Eye (tissue), 1 donor: ENCODE data around the gene CCL22.
"Not testable (repeated sequence)": the region's sequence is repeated elsewhere in the genome, so short reads cannot be mapped to it uniquely, and the experiment has no call there.

Source experiments
- DNase-seq: peaks from one replicate; pipeline ENCODE4 v3.0.0-alpha.2; 2015

The CCL22 gene

DNA sequence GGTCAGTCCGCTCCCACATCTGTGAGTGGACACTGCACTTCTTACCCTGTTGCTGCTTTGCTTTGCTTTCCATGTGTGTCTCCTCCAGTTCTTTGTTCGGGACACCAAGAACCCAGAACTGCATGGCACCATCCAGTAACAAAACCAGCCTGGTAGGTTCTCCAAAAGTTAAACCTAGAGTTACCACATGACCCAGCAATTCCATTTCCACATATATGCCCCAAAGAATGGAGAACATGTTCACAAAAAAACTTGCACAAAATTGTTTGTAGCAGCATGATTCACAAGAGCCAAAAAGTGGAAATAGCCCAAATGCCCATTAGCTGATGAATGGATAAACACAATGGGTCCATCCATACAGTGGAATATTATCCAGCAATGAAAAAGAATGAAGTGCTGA lies 10.3 kb upstream of the CCL22 start:
- DNase-seq: no peak

GRCh38 chr16:57349212-57350031 lies 9.2 kb upstream of the CCL22 start:
- DNase-seq: no peak

GRCh38 chr16:57352636-57353047 lies 5.9 kb upstream of the CCL22 start:
- no peak for DNase-seq

DNA sequence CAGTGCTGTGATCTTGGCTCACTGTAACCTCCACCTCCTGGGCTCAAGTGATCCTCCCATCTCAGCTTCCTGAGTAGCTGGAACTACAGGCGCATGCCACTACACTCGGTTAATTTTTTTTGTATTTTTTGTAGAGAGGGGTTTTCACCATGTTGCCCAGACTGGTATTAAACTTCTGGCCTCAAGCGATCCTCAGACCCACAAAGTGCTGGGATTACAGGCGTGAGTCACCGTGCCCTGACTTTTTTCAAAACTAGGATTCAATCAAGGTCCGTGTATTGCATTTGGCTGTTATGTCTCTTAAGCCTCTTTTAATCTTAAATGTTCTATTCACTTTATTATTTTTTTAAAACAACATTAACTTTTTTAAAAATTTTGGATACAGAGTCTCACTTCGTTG lies 4.3 kb upstream of the CCL22 start:
- no peak for DNase-seq

- no peak for DNase-seq
Measured at GRCh38 chr16:57355898-57356414, 2.6 kb upstream of the CCL22 start.

GRCh38 chr16:57356547-57356946 lies 2.0 kb upstream of the CCL22 start:
- DNase-seq: no peak

DNA sequence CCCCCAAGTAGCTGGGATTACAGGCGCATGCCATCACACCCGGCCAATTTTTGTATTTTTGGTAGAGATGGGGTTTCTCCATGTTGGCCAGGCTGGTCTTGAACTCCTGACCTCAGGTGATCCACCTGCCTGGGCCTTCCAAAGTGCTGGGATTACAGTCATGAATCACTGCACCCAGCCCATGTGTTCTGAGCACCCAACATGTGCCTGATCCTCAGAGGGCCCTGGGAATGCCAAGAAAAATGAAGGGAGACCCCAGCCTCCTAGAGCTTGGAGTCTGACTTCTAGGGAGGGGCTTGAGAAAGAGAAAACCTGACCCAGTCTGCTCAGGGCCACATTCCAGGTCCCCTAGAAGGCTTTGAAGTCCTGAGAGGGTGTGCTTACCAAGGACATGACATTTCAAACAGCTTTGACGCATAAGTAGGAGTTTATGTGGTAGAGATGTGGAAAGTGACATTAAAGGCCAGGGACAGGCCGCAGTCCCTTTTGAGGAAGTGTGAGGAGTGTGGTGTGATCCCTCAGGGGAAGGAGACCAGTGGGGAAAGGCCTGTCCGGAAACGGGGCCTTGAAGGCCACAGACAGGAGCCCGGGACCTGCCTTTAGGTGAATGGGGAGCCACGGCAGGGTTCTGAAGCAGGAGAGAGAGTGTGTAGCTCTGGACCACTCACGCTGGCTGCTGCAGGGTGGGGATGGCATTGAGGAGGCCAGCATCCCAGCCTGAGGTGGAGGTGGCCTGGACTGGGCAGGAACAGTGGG lies 1.1 kb upstream of the CCL22 start:
- no peak for DNase-seq

DNA sequence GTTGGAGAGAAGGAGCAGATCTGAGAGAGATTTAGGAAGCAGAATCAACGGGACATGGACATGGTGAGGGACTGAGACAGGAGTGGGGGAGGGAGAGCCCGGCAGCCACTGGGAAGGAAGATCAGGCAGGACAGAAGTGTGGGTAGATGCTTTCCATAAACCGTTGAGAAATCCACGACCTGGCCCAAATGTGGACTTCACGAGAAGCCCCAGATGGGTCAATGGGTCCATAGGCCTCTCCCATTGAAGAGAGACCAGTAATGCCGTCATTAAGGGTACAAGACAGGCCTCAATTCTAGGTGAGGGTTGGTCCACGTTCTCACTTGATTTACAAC lies 530 bp upstream of the CCL22 start:
- DNase-seq: no peak

GRCh38 chr16:57360321-57360935 lies 1.8 kb downstream of the CCL22 start:
- no peak for DNase-seq

DNA sequence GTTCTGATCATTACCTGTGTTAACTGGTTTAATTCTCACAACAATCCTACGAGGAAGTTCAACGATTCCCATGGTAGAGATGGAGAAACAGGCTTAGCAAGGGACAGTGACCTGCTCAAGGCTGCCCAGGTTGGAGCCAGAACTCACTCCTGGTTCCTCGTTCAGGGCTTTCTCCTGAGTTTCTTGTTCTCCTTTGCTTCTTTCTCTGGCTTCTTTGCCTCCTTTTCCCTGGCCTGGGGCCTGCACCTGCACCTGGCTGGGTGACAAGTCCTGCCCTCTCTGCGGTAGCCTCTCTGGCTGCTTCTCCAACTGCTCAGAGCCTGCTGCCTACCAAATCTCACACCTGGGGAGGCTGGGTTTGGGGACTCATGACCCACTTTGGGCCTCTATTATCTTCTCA lies 2.8 kb downstream of the CCL22 start:
- DNase-seq: no peak

- no peak for DNase-seq
Measured at GRCh38 chr16:57364143-57364542, 5.6 kb downstream of the CCL22 start.

DNA sequence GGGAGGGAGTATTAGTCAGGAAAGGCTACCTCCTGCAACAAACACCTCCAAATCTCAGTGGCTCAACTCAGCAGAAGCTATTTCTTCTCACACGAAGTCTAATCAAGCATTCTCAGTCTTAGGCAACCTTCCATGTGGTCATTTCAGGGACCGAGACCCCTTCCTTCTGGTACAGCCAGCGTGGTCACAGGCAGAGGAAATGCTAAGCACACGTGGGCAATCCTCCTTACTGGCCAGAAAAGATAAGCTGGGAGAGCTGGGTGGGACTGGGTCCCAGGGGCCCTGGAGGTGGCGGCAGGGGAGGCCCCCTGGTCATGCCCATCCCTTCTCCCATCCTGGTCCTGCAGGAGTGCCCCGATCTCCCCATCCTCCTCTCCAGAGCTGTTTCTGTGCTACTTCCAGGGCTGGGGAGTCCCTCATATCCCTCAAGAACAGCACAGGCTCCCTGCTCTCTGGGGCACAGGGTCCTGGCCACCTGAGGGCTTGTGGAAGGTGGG lies 8.0 kb downstream of the CCL22 start:
- DNase-seq: no peak

- no peak for DNase-seq
Measured at GRCh38 chr16:57367116-57367752, 8.7 kb downstream of the CCL22 start.

- no peak for DNase-seq
Measured at GRCh38 chr16:57371494-57372371, 13.2 kb downstream of the CCL22 start.

- peak; percentile 93 for DNase-seq
Measured at GRCh38 chr16:57372372-57373116, 14.0 kb downstream of the CCL22 start, which contains the start of gene CX3CL1. CX3CL1 (plus strand) TSS chr16:57372490; CDS start chr16:57372569, 79 bp downstream.

GRCh38 chr16:57373117-57373947 lies 14.7 kb downstream of the CCL22 start:
- DNase-seq: no peak

DNA sequence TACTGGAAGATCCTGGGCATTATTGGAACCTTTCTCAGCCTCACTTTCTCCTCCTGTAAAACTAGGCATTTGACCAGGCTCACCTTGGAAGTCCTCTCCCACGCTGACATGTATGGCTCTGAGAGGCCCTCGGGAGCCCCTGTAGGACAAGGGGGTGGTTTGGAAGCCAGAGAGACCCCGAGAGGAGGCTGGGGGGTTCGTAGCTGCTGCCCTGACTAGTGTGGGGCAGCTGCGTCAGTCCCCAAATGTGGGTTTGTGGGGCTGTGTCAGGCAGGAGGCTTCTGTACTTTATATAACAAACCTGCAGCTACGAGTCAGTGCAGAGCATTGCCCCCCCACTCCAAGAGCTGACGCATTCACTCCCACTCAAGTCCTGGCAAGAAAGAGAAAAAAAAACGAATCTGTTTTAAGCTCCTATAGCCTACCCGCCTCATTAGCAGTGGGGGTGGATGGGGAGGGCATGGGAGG lies 15.5 kb downstream of the CCL22 start:
- peak; percentile 37 for DNase-seq

GRCh38 chr16:57374925-57375465 lies 16.4 kb downstream of the CCL22 start:
- DNase-seq: not testable (repeated sequence)

GRCh38 chr16:57376313-57376818 lies 17.8 kb downstream of the CCL22 start:
- no peak for DNase-seq
